GM23338 (cell line): ENCODE results near the gene MZT2A. TPM values are rescaled to one million over a fixed set of nuclear protein-coding genes. Genes with fewer than 3 reads are reported as not detected.

ENCODE experiments used
- ATAC-seq: fragments of 200-7000 bp; cut with Tn5 transposase; 3 replicates; pipeline ENCODE4 v1.9.1; 2020
- DNase-seq: peaks from one replicate; pipeline ENCODE4 v3.0.0-alpha.2; 2015; ENCODE audit warnings: low spot score
- H2AFZ ChIP-seq: fragments of 200-600 bp; sonication (generic); 2 replicates; pipeline ENCODE4 v1.8.0; 2016; ENCODE audit warnings: antibody characterized with exemption, mild to moderate bottlenecking, moderate library complexity
- H3F3A ChIP-seq: fragments of 200-600 bp; sonication (generic); replicated peaks from 2 replicates; pipeline ENCODE4 v1.8.0; 2017; ENCODE audit warnings: antibody characterized with exemption, mixed run types, low read depth
- H3K27ac ChIP-seq: fragments of 200-600 bp; sonication (generic); 2 replicates; pipeline ENCODE4 v1.6.1; 2016; ENCODE audit warnings: low read depth
- H3K27me3 ChIP-seq: fragments of 200-600 bp; sonication (generic); 2 replicates; pipeline ENCODE4 v1.8.0; 2016; ENCODE audit warnings: mild to moderate bottlenecking, mixed run types, moderate library complexity; ENCODE audit not compliant: insufficient read depth
- H3K36me3 ChIP-seq: fragments of 200-600 bp; sonication (generic); 2 replicates; pipeline ENCODE4 v1.8.0; 2016; ENCODE audit warnings: mild to moderate bottlenecking; ENCODE audit not compliant: insufficient read depth
- H3K4me1 ChIP-seq: fragments of 200-600 bp; sonication (generic); 2 replicates; pipeline ENCODE4 v1.8.0; 2016; ENCODE audit warnings: mild to moderate bottlenecking, moderate library complexity; ENCODE audit not compliant: insufficient read depth
- H3K4me2 ChIP-seq: fragments of 200-600 bp; sonication (generic); 2 replicates; pipeline ENCODE4 v1.7.1; 2017; ENCODE audit warnings: mixed run types
- H3K4me3 ChIP-seq: fragments of 200-600 bp; sonication (generic); 2 replicates; pipeline ENCODE4 v1.6.1; 2016; ENCODE audit warnings: mixed run types
- H3K79me2 ChIP-seq: fragments of 200-600 bp; sonication (generic); replicated peaks from 2 replicates; pipeline ENCODE4 v1.8.0; 2017; ENCODE audit warnings: mild to moderate bottlenecking; ENCODE audit not compliant: insufficient read depth
- H3K9me2 ChIP-seq: fragments of 200-600 bp; sonication (generic); 2 replicates; pipeline ENCODE4 v1.8.0; 2017; ENCODE audit not compliant: insufficient read depth
- H4K20me1 ChIP-seq: fragments of 200-600 bp; sonication (generic); replicated peaks from 2 replicates; pipeline ENCODE4 v1.8.0; 2017; ENCODE audit warnings: mild to moderate bottlenecking; ENCODE audit not compliant: insufficient read depth
- H3K27ac Mint-ChIP-seq: 2 replicates; pipeline ENCODE4 v1.8.0; 2020; ENCODE audit warnings: inconsistent platforms, mild to moderate bottlenecking, moderate library complexity, mixed read lengths
- H3K27me3 Mint-ChIP-seq: 3 replicates; pipeline ENCODE4 v1.8.0; 2022; ENCODE audit warnings: low read depth, mild to moderate bottlenecking, moderate library complexity, mixed read lengths, inconsistent platforms; ENCODE audit not compliant: insufficient read depth, poor library complexity
- H3K36me3 Mint-ChIP-seq: 3 replicates; pipeline ENCODE4 v1.8.0; 2021; ENCODE audit warnings: low read depth, mild to moderate bottlenecking, inconsistent platforms, moderate library complexity, mixed read lengths
- H3K4me1 Mint-ChIP-seq: 3 replicates; pipeline ENCODE4 v1.8.0; 2020; ENCODE audit warnings: mild to moderate bottlenecking, inconsistent platforms, mixed read lengths
- H3K4me3 Mint-ChIP-seq: 3 replicates; pipeline ENCODE4 v1.8.0; 2021; ENCODE audit warnings: moderate library complexity, mild to moderate bottlenecking, inconsistent platforms, mixed read lengths
- H3K9me3 Mint-ChIP-seq: 3 replicates; pipeline ENCODE4 v1.8.0; 2020; ENCODE audit warnings: moderate library complexity, mild to moderate bottlenecking, inconsistent platforms, mixed read lengths
- CREB1 ChIP-seq: fragments of 250-450 bp; sonication (Bioruptor Pico); IDR thresholded peaks from 2 replicates; pipeline ENCODE4 v1.5.0; 2020; ENCODE audit warnings: low read depth, mild to moderate bottlenecking, moderate library complexity
- ETS1 ChIP-seq: IDR thresholded peaks from 2 replicates; pipeline ENCODE4 v1.6.1; 2016; ENCODE audit warnings: antibody characterized with exemption
- EZH2 ChIP-seq: fragments of 200-600 bp; sonication (generic); IDR thresholded peaks from one replicate; pipeline ENCODE4 v1.8.0; 2017; ENCODE audit warnings: antibody characterized with exemption, mild to moderate bottlenecking, low read depth; ENCODE audit not compliant: unreplicated experiment
- EZH2phosphoT487 ChIP-seq: fragments of 200-600 bp; sonication (generic); IDR thresholded peaks from one replicate; pipeline ENCODE4 v1.8.1; 2018; ENCODE audit warnings: antibody characterized with exemption; ENCODE audit not compliant: unreplicated experiment
- JUNB ChIP-seq: IDR thresholded peaks from one replicate; pipeline ENCODE4 v1.6.1; 2016; ENCODE audit warnings: antibody characterized with exemption; ENCODE audit not compliant: unreplicated experiment
- NANOG ChIP-seq: IDR thresholded peaks from 2 replicates; pipeline ENCODE4 v1.6.1; 2016; ENCODE audit warnings: antibody characterized with exemption, borderline replicate concordance
- POLR2AphosphoS5 ChIP-seq: IDR thresholded peaks from 2 replicates; pipeline ENCODE4 v1.6.1; 2016; ENCODE audit warnings: antibody characterized with exemption, low read depth
- STAT1 ChIP-seq: IDR thresholded peaks from one replicate; pipeline ENCODE4 v1.6.1; 2016; ENCODE audit warnings: antibody characterized with exemption; ENCODE audit not compliant: unreplicated experiment
- ZNF114 ChIP-seq: fragments of 250-450 bp; sonication (Bioruptor Pico); IDR thresholded peaks from 2 replicates; pipeline ENCODE4 v1.5.0; 2020; ENCODE audit warnings: mild to moderate bottlenecking, moderate library complexity
- ZNF331 ChIP-seq: fragments of 250-450 bp; sonication (Bioruptor Pico); IDR thresholded peaks from 2 replicates; pipeline ENCODE4 v1.5.0; 2020; ENCODE audit warnings: low read depth, mild to moderate bottlenecking, moderate library complexity
- ZNF462 ChIP-seq: fragments of 250-450 bp; sonication (Bioruptor Pico); IDR thresholded peaks from 2 replicates; pipeline ENCODE4 v1.5.0; 2020; ENCODE audit warnings: mild to moderate bottlenecking, moderate library complexity
- polyA plus RNA-seq: library from polyadenylated mRNA; unstranded; fragments of >200 nt; fragmentation: Nextera tagmentation; extraction: Ambion mirVana; gene quantifications from 2 replicates; pipeline ENCODE4 v1.2.1, GENCODE V29; 2016
- total RNA-seq: library from RNA; depleted of rRNA; stranded (reverse); fragments of >200 nt; shearing (Covaris generic); gene quantifications from 2 replicates; pipeline ENCODE4 v1.2.3, GENCODE V29; 2014
- TF ChIP-seq, protein P1 (sequence below), 2 experiments: fragments of 200-600 bp in 1 of 2; sonication (generic) in 1 of 2; conservative IDR thresholded peaks; 2 replicates each; pipeline versions ENCODE4 v1.5.1 to v1.6.1; 2016 to 2017; ENCODE audit warnings: antibody characterized with exemption in 2 of 2, low read depth in 2 of 2, mild to moderate bottlenecking in 2 of 2, moderate library complexity in 1 of 2
- TF ChIP-seq, protein P2 (sequence below): IDR thresholded peaks from one replicate; pipeline ENCODE4 v1.6.1; 2018; ENCODE audit warnings: antibody characterized with exemption; ENCODE audit not compliant: unreplicated experiment

MZT2A gene
- total and polyA plus RNA-seq, 2 experiments from 2014 or later: 69.0 to 120 TPM

DNA sequence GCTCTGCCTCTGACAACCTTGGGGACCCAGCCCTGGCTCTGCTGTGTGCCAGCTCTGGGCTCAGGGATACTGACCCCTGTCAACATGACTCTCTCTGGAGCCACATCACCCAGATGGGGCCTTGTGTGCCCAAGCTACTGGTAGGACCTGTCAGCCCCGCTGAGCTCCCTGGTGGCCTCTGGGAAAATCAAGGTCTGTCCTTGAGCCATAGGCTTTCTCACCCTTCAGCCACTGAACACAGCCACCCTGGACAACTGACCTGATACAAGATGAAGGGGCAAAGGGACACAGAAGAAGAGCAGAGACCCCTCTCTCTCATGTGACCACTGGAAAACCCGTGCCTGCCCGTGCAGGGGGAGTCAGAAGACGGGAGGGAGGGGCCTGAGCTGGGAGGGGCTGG is 43.3 kb upstream of the MZT2A start:
- H2AFZ ChIP-seq: no peak overlapping the region
- H3F3A ChIP-seq: no peaks in the 10 kb centered on the region
- Mint-ChIP-seq H3K36me3 (no peaks in the 10 kb centered on the region), H3K4me1 (no peaks in the 10 kb centered on the region), H3K4me3 (no peak overlapping the region), H3K27me3 (no peaks in the 10 kb centered on the region), H3K27ac (no peak overlapping the region), H3K9me3 (no peaks in the 10 kb centered on the region)
- no peak overlapping the region for H3K4me2 ChIP-seq
- H3K9me2 ChIP-seq: no peaks in the 10 kb centered on the region
- H3K36me3 ChIP-seq: no peaks in the 10 kb centered on the region
- no peak for TF ChIP-seq ZNF331 (CRISPR knock-in tag)
- TF ChIP-seq, protein P1, sequence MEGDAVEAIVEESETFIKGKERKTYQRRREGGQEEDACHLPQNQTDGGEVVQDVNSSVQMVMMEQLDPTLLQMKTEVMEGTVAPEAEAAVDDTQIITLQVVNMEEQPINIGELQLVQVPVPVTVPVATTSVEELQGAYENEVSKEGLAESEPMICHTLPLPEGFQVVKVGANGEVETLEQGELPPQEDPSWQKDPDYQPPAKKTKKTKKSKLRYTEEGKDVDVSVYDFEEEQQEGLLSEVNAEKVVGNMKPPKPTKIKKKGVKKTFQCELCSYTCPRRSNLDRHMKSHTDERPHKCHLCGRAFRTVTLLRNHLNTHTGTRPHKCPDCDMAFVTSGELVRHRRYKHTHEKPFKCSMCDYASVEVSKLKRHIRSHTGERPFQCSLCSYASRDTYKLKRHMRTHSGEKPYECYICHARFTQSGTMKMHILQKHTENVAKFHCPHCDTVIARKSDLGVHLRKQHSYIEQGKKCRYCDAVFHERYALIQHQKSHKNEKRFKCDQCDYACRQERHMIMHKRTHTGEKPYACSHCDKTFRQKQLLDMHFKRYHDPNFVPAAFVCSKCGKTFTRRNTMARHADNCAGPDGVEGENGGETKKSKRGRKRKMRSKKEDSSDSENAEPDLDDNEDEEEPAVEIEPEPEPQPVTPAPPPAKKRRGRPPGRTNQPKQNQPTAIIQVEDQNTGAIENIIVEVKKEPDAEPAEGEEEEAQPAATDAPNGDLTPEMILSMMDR (conservative IDR thresholded peaks at IDR 0.05; ENCODE audit: low read depth in 2 of 2): no peak
- no peak for TF ChIP-seq EZH2phosphoT487
- no peak for TF ChIP-seq ZNF114 (CRISPR knock-in tag)
- no peak for TF ChIP-seq NANOG
- no peak for TF ChIP-seq STAT1
- no peak for TF ChIP-seq POLR2AphosphoS5
- no peak for TF ChIP-seq ETS1
- no peak for TF ChIP-seq JUNB
- no peak for TF ChIP-seq ZNF462 (CRISPR knock-in tag)
- TF ChIP-seq EZH2: no peak
- no peak for TF ChIP-seq CREB1
- TF ChIP-seq, protein P2, sequence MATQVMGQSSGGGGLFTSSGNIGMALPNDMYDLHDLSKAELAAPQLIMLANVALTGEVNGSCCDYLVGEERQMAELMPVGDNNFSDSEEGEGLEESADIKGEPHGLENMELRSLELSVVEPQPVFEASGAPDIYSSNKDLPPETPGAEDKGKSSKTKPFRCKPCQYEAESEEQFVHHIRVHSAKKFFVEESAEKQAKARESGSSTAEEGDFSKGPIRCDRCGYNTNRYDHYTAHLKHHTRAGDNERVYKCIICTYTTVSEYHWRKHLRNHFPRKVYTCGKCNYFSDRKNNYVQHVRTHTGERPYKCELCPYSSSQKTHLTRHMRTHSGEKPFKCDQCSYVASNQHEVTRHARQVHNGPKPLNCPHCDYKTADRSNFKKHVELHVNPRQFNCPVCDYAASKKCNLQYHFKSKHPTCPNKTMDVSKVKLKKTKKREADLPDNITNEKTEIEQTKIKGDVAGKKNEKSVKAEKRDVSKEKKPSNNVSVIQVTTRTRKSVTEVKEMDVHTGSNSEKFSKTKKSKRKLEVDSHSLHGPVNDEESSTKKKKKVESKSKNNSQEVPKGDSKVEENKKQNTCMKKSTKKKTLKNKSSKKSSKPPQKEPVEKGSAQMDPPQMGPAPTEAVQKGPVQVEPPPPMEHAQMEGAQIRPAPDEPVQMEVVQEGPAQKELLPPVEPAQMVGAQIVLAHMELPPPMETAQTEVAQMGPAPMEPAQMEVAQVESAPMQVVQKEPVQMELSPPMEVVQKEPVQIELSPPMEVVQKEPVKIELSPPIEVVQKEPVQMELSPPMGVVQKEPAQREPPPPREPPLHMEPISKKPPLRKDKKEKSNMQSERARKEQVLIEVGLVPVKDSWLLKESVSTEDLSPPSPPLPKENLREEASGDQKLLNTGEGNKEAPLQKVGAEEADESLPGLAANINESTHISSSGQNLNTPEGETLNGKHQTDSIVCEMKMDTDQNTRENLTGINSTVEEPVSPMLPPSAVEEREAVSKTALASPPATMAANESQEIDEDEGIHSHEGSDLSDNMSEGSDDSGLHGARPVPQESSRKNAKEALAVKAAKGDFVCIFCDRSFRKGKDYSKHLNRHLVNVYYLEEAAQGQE: no peak
- no peaks in the 10 kb centered on the region for H3K4me1 ChIP-seq
- DNase-seq: no peak
- H4K20me1 ChIP-seq: no peaks in the 10 kb centered on the region
- H3K27ac ChIP-seq: no peak overlapping the region
- no peak for ATAC-seq
- H3K27me3 ChIP-seq: no peaks in the 10 kb centered on the region
- no peaks in the 10 kb centered on the region for H3K79me2 ChIP-seq
- H3K4me3 ChIP-seq: no peak overlapping the region
